SK-N-SH (cell line): ENCODE data around the gene KCNB1. TPM values are rescaled to one million over a fixed set of nuclear protein-coding genes. Genes with fewer than 3 reads are reported as not detected.
A peak's percentile ranks its signal among the peaks of the same experiment; 100 is the strongest.

ENCODE experiments used
- CTCF ChIA-PET: fragments of 300-600, 350-600 bp; formaldehyde crosslinking; extraction: SDS; loops from one replicate; lab custom pipeline; 2021; lab: Yijun Ruan, JAX
- POLR2A ChIA-PET: fragments of 350-600 bp; sonication (Branson Sonifier 250); formaldehyde crosslinking; extraction: SDS; loops from one replicate; lab custom pipeline; 2020; ENCODE audit warnings: antibody characterized with exemption, inconsistent platforms; lab: Yijun Ruan, JAX
- DNase-seq: peaks from one replicate; pipeline ENCODE4 v3.0.0; 2012
- H2AFZ ChIP-seq: fragments of 200-600 bp; sonication (generic); 2 replicates; pipeline ENCODE4 v1.8.1; 2016; ENCODE audit warnings: antibody characterized with exemption, mild to moderate bottlenecking, low read depth
- H3F3A ChIP-seq: fragments of 200-600 bp; sonication (generic); replicated peaks from 2 replicates; pipeline ENCODE3; 2016; ENCODE audit warnings: antibody characterized with exemption, mild to moderate bottlenecking; ENCODE audit not compliant: insufficient read depth
- H3K27ac ChIP-seq, 2 experiments: fragments of 200-500 bp in 1 of 2; fragments of 200-600 bp in 1 of 2; sonication (Bioruptor generic) in 1 of 2; sonication (generic), shearing (Covaris generic) in 1 of 2; 2 replicates each; pipeline versions ENCODE4 v1.5.1 to v1.6.1; 2014 to 2016; ENCODE audit warnings: low read depth in 2 of 2, inconsistent platforms in 1 of 2, low read length in 1 of 2, mild to moderate bottlenecking in 1 of 2, mixed read lengths in 1 of 2
- H3K27me3 ChIP-seq: fragments of 200-600 bp; sonication (generic), shearing (Covaris generic); 2 replicates; pipeline ENCODE4 v1.6.1; 2016; ENCODE audit warnings: mixed run types; ENCODE audit not compliant: insufficient read depth
- H3K36me3 ChIP-seq, 2 experiments: fragments of 200-500 bp in 1 of 2; fragments of 200-600 bp in 1 of 2; sonication (Bioruptor generic) in 1 of 2; sonication (generic) in 1 of 2; replicated peaks in 1 of 2; 2 replicates each; pipeline versions ENCODE3 to v1.5.1; 2014 to 2016; ENCODE audit warnings: low read length in 1 of 2, mild to moderate bottlenecking in 1 of 2; ENCODE audit not compliant: insufficient read depth in 2 of 2, control insufficient read depth in 1 of 2
- H3K4me1 ChIP-seq, 2 experiments: fragments of 200-500 bp in 1 of 2; fragments of 200-600 bp in 1 of 2; sonication (Bioruptor generic) in 1 of 2; sonication (generic), shearing (Covaris generic) in 1 of 2; 2 replicates each; pipeline versions ENCODE4 v1.5.1 to v1.6.1; 2014 to 2016; ENCODE audit warnings: low read depth in 1 of 2, low read length in 1 of 2, mixed run types in 1 of 2; ENCODE audit not compliant: insufficient read depth in 2 of 2, control insufficient read depth in 1 of 2
- H3K4me2 ChIP-seq: fragments of 200-600 bp; sonication (generic), shearing (Covaris generic); 2 replicates; pipeline ENCODE4 v1.6.1; 2017; ENCODE audit warnings: mixed run types
- H3K4me3 ChIP-seq, 2 experiments: fragments of 200-500 bp in 1 of 2; fragments of 200-600 bp in 1 of 2; sonication (Bioruptor generic) in 1 of 2; sonication (generic), shearing (Covaris generic) in 1 of 2; 2 replicates each; pipeline versions ENCODE4 v1.5.1 to v1.8.1; 2014 to 2016; ENCODE audit warnings: low read depth in 2 of 2, inconsistent platforms in 1 of 2, low read length in 1 of 2, mild to moderate bottlenecking in 1 of 2, mixed read lengths in 1 of 2, moderate library complexity in 1 of 2
- H3K79me2 ChIP-seq: fragments of 200-600 bp; sonication (generic); 2 replicates; pipeline ENCODE4 v1.8.1; 2017; ENCODE audit warnings: mild to moderate bottlenecking; ENCODE audit not compliant: insufficient read depth
- H3K9ac ChIP-seq: fragments of 200-600 bp; sonication (generic); 2 replicates; pipeline ENCODE4 v1.6.1; 2017; ENCODE audit warnings: mixed run types
- H3K9me2 ChIP-seq: fragments of 200-600 bp; sonication (generic); 2 replicates; pipeline ENCODE4 v1.6.1; 2017; ENCODE audit warnings: mixed run types
- H3K9me3 ChIP-seq: fragments of 200-600 bp; sonication (generic); 2 replicates; pipeline ENCODE4 v1.6.1; 2017; ENCODE audit warnings: mixed run types, mild to moderate bottlenecking, moderate library complexity
- H4K20me1 ChIP-seq: fragments of 200-600 bp; sonication (generic); 2 replicates; pipeline ENCODE4 v1.6.1; 2017; ENCODE audit warnings: mild to moderate bottlenecking, mixed run types; ENCODE audit not compliant: insufficient read depth
- EP300 ChIP-seq, 2 experiments: IDR thresholded peaks; 2 replicates each; pipeline versions ENCODE4 v1.4.0 to v1.6.1; 2012; ENCODE audit warnings: borderline replicate concordance in 1 of 2, low read depth in 1 of 2, low read length in 1 of 2
- FOXJ3 ChIP-seq: sonication (generic); formaldehyde crosslinking; IDR thresholded peaks from 2 replicates; pipeline ENCODE4 v1.5.1; 2020; ENCODE audit warnings: mild to moderate bottlenecking, missing genetic modification reagents
- GABPA ChIP-seq: IDR thresholded peaks from 2 replicates; pipeline ENCODE4 v1.4.0; 2012; ENCODE audit warnings: low read depth, mild to moderate bottlenecking
- MEF2A ChIP-seq: IDR thresholded peaks from 2 replicates; pipeline ENCODE4 v1.4.0; 2012; ENCODE audit warnings: low read depth, borderline replicate concordance
- NFIC ChIP-seq: IDR thresholded peaks from 2 replicates; pipeline ENCODE4 v1.4.0; 2012; ENCODE audit warnings: borderline replicate concordance
- NRF1 ChIP-seq: IDR thresholded peaks from 2 replicates; pipeline ENCODE4 v1.6.1; 2012; ENCODE audit warnings: low read depth, mild to moderate bottlenecking, low read length
- SMC3 ChIP-seq: IDR thresholded peaks from 2 replicates; pipeline ENCODE4 v1.6.1; 2012; ENCODE audit warnings: low read depth, low read length, improper control_type of control experiment
- TCF12 ChIP-seq: IDR thresholded peaks from 2 replicates; pipeline ENCODE4 v1.4.0; 2012
- TEAD4 ChIP-seq: IDR thresholded peaks from 2 replicates; pipeline ENCODE4 v1.4.0; 2012; ENCODE audit warnings: mild to moderate bottlenecking, borderline replicate concordance; ENCODE audit not compliant: insufficient read depth
- WGBS: methylation state at CpG from one replicate; pipeline ENCODE4 v1.1.6; 2017; ENCODE audit warnings: low lambda C conversion rate; 5-methylcytosine and 5-hydroxymethylcytosine counted together
- polyA plus RNA-seq, 3 experiments: library from polyadenylated mRNA; depleted of rRNA; stranded (reverse); fragments of >200 nt; gene quantifications; 2 replicates each; pipeline ENCODE4 v1.2.3, GENCODE V29; 2012
- TF ChIP-seq, protein P1 (sequence below): fragments of 200-600 bp; sonication (generic); IDR thresholded peaks from 2 replicates; pipeline ENCODE4 v1.6.1; 2017; ENCODE audit warnings: antibody characterized with exemption, mild to moderate bottlenecking, moderate library complexity

Gene KCNB1
- polyA plus RNA-seq, 1 of the 3 experiments (the other 2 are of a cell fraction), result 0.82 TPM

DNA sequence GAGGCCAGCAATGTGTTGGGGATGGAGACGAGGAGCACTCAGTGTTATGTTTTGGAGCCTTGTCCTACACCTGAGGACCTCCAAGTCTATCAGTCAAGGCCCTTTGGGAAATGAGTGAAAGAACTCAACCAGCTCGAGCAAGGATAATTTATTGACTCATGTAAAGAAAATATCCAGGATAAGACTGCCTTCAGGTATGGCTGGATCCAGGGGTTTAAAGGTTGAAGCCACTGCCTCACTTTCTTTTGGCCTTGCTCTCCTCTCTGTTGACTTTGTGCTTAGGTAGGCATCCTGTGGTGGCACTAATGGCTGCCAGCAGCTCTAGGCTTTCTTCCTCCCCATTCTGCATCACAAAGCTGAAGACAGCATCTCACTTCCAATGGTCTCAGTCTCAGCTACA is 138.3 kb downstream of the KCNB1 start:
- Histone ChIP-seq H3K4me2 (no peak overlapping the region), H3K27ac (no peak overlapping the region; a peak in 1 of 4 replicates), H3K9me2 (no peaks in the 10 kb centered on the region), H3K27me3 (no peaks in the 10 kb centered on the region), H2AFZ (no peak overlapping the region), H3K79me2 (no peaks in the 10 kb centered on the region), H3K9me3 (no peaks in the 10 kb centered on the region), H3K4me1 (peaks cover 7 to 20% of the 10 kb centered on the region in 2 experiments; a peak in 3 of 4 replicates), H3K9ac (no peak overlapping the region), H4K20me1 (no peaks in the 10 kb centered on the region), H3F3A (peaks cover 24% of the 10 kb centered on the region), H3K36me3 (no peaks in the 10 kb centered on the region), H3K4me3 (no peak overlapping the region)
- ChIA-PET CTCF (interaction anchor here (1.1 to 6.8 kb wide), 7 partner anchors 10 to 267 kb away, joined by 3 to 49 read pairs (median 6); partner anchors contain the start of gene KCNB1), POLR2A (no interaction called here)
- DNase-seq, result no peak
- 94% methylated on average over 2 of the region's 2 CpGs for WGBS
- TF ChIP-seq GABPA (no peak), SMC3 (no peak), NFIC (no peak)
- TF ChIP-seq, protein P1, sequence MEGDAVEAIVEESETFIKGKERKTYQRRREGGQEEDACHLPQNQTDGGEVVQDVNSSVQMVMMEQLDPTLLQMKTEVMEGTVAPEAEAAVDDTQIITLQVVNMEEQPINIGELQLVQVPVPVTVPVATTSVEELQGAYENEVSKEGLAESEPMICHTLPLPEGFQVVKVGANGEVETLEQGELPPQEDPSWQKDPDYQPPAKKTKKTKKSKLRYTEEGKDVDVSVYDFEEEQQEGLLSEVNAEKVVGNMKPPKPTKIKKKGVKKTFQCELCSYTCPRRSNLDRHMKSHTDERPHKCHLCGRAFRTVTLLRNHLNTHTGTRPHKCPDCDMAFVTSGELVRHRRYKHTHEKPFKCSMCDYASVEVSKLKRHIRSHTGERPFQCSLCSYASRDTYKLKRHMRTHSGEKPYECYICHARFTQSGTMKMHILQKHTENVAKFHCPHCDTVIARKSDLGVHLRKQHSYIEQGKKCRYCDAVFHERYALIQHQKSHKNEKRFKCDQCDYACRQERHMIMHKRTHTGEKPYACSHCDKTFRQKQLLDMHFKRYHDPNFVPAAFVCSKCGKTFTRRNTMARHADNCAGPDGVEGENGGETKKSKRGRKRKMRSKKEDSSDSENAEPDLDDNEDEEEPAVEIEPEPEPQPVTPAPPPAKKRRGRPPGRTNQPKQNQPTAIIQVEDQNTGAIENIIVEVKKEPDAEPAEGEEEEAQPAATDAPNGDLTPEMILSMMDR, result no peak

- POLR2A ChIA-PET, result no interaction called here
- H3K4me2 ChIP-seq, result no peak overlapping the region
- H3K27me3 ChIP-seq, result no peaks in the 10 kb centered on the region
- peaks cover 24% of the 10 kb centered on the region for H3F3A ChIP-seq
- 0 out of 4 replicates have a peak overlapping the region, but pooled peaks of 1 of the 2 experiments have one; percentile 8 for H3K27ac ChIP-seq
- TF ChIP-seq FOXJ3 (CRISPR knock-in tag), result no peak
- TF ChIP-seq NFIC, result no peak
- TF ChIP-seq NRF1, result no peak
- 0 out of 2 replicates have a peak, but pooled peaks have one; percentile 33 for TF ChIP-seq TCF12
- TF ChIP-seq MEF2A, result no peak
- no peak for TF ChIP-seq EP300 (IDR thresholded peaks at IDR 0.05; ENCODE audit: borderline replicate concordance in 1 of 2, low read depth in 1 of 2, low read length in 1 of 2)
- no peak for TF ChIP-seq TEAD4
- WGBS, result 82% methylated on average over 4 of the region's 9 CpGs
- H3K4me3 ChIP-seq, result no peak overlapping the region
- H4K20me1 ChIP-seq, result no peaks in the 10 kb centered on the region
- H3K36me3 ChIP-seq, result no peaks in the 10 kb centered on the region
- no peaks in the 10 kb centered on the region for H3K9me3 ChIP-seq
- no peaks in the 10 kb centered on the region for H3K79me2 ChIP-seq
- no peak overlapping the region for H2AFZ ChIP-seq
- peaks cover 7 to 20% of the 10 kb centered on the region in 2 experiments; a peak in 3 of 4 replicates for H3K4me1 ChIP-seq
- DNase-seq, result no peak
- CTCF ChIA-PET, result interaction anchor here (0.9 to 6.8 kb wide), 8 partner anchors 9 to 268 kb away, joined by 3 to 49 read pairs (median 5); partner anchors contain the start of gene KCNB1
- H3K9me2 ChIP-seq, result no peaks in the 10 kb centered on the region
- H3K9ac ChIP-seq, result no peak overlapping the region
Observed at GRCh38 chr20:49343246-49343645, 139.2 kb downstream of the KCNB1 start.
